Measurements from ENCODE around the gene FHL3. TPM values are rescaled to one million over a fixed set of nuclear protein-coding genes. Genes with fewer than 3 reads are reported as not detected.

FHL3 gene
- total and polyA plus RNA-seq, 2 donors (not counting 3 experiments of a cell fraction or from before 2014, with no cell fraction given), result 26.1 to 58.7 TPM

- Histone ChIP-seq H3K9me3 (replicated peaks; ENCODE audit: control insufficient read depth, insufficient read depth, low read length) (no peaks in the 10 kb centered on the region), H2AFZ (ENCODE audit: low read depth, low read length) (peak overlapping the region; percentile 79), H3K4me2 (ENCODE audit: insufficient read depth, low read length) (peak overlapping the region; percentile 60), H3K27me3 (ENCODE audit: control insufficient read depth in 2 of 2, insufficient read depth in 2 of 2, low read length in 2 of 2) (peaks cover 37 to 52% of the 10 kb centered on the region in 2 experiments), H3K79me2 (ENCODE audit: control insufficient read depth, insufficient read depth, low read length) (no peaks in the 10 kb centered on the region), H4K20me1 (replicated peaks; ENCODE audit: control insufficient read depth, extremely low read depth, insufficient read depth, low read length) (no peaks in the 10 kb centered on the region), H3K4me1 (ENCODE audit: control insufficient read depth, extremely low read depth, insufficient read depth, low read length) (peaks cover 7% of the 10 kb centered on the region), H3K4me3 (replicated peaks in 1 of 3; ENCODE audit: insufficient read depth in 1 of 3, low read depth in 1 of 3, low read length in 3 of 3) (peak overlapping the region in 2 of 3 experiments; percentile 28 to 37), H3K36me3 (ENCODE audit: control insufficient read depth in 2 of 2, extremely low read depth in 1 of 2, insufficient read depth in 2 of 2, low read length in 2 of 2) (no peaks in the 10 kb centered on the region), H3K9ac (replicated peaks; ENCODE audit: extremely low read depth, insufficient read depth, low read length) (no peak overlapping the region), H3K9me1 (replicated peaks; ENCODE audit: control insufficient read depth, extremely low read depth, insufficient read depth, low read length) (no peaks in the 10 kb centered on the region), H3K27ac (ENCODE audit: insufficient read depth, low read depth, low read length) (no peak overlapping the region)
- dilution Hi-C loops (cut with MboI; ENCODE audit: extremely low pct_ligation_motif_present, low sequenced_read_pairs), result no loop called here
- FAIRE-seq (no peak), DNase-seq (ENCODE audit: low read depth, low spot score) (no peak)
- ChIA-PET POLR2A (no interaction called here), CTCF (interaction anchor here (1.0 to 1.1 kb wide), 4 partner anchors 11 to 788 kb away, joined by 3 to 9 read pairs (median 4); no protein-coding TSS in a partner anchor)
- no TSS peak for BruUV-seq (replicated peaks)
- intact Hi-C loops (cut with micrococcal nuclease), result loop anchor here (1.0 to 5.0 kb wide), 2 partner anchors 18 to 90 kb away; no protein-coding TSS in a partner anchor
- TF ChIP-seq EZH2 (IDR thresholded peaks at IDR 0.05; ENCODE audit: borderline replicate concordance, low read depth, low read length, severe bottlenecking) (peak; percentile 69), CTCF (IDR thresholded peaks at IDR 0.05; ENCODE audit: extremely low read depth in 1 of 2, insufficient read depth in 1 of 2, low read depth in 1 of 2, low read length in 2 of 2) (no peak)
These were observed 42.4 kb upstream of the FHL3 start for GRCh38 chr1:38047603-38048141.

- H3K79me2 ChIP-seq (ENCODE audit: control insufficient read depth, insufficient read depth, low read length), result no peaks in the 10 kb centered on the region
- peaks cover 7% of the 10 kb centered on the region for H3K4me1 ChIP-seq (ENCODE audit: control insufficient read depth, extremely low read depth, insufficient read depth, low read length)
- no peak for TF ChIP-seq JUN (IDR thresholded peaks at IDR 0.05; ENCODE audit: borderline replicate concordance, insufficient read depth, insufficient read length, low read depth)
- TF ChIP-seq POLR2AphosphoS5 (IDR thresholded peaks at IDR 0.05; ENCODE audit: insufficient read depth, low read depth, low read length), result no peak
- no peak for TF ChIP-seq MYC (IDR thresholded peaks at IDR 0.05; ENCODE audit: low read depth, low read length)
- TF ChIP-seq GATA2 (IDR thresholded peaks at IDR 0.05; ENCODE audit: insufficient read depth, insufficient read length, low read depth, low read length), result no peak
- TF ChIP-seq EZH2 (IDR thresholded peaks at IDR 0.05; ENCODE audit: borderline replicate concordance, low read depth, low read length, severe bottlenecking), result no peak
- no peak for TF ChIP-seq FOS (IDR thresholded peaks at IDR 0.05; ENCODE audit: borderline replicate concordance, insufficient read depth, low read length)
- TF ChIP-seq POLR2A (IDR thresholded peaks at IDR 0.05; ENCODE audit: low read depth, low read length), result no peak
- no peak for TF ChIP-seq MAX (IDR thresholded peaks at IDR 0.05; ENCODE audit: insufficient read depth, insufficient read length)
- H3K36me3 ChIP-seq (ENCODE audit: control insufficient read depth in 2 of 2, extremely low read depth in 1 of 2, insufficient read depth in 2 of 2, low read length in 2 of 2), result no peaks in the 10 kb centered on the region
- no peaks in the 10 kb centered on the region for H3K9me1 ChIP-seq (replicated peaks; ENCODE audit: control insufficient read depth, extremely low read depth, insufficient read depth, low read length)
- no peaks in the 10 kb centered on the region for H3K9me3 ChIP-seq (replicated peaks; ENCODE audit: control insufficient read depth, insufficient read depth, low read length)
- no peaks in the 10 kb centered on the region for H4K20me1 ChIP-seq (replicated peaks; ENCODE audit: control insufficient read depth, extremely low read depth, insufficient read depth, low read length)
- peaks cover 43 to 58% of the 10 kb centered on the region in 2 experiments for H3K27me3 ChIP-seq (ENCODE audit: control insufficient read depth in 2 of 2, insufficient read depth in 2 of 2, low read length in 2 of 2)
- dilution Hi-C loops (cut with MboI; ENCODE audit: extremely low pct_ligation_motif_present, low sequenced_read_pairs), result no loop called here
- H2AFZ ChIP-seq (ENCODE audit: low read depth, low read length), result peak overlapping the region; percentile 79
- H3K4me2 ChIP-seq (ENCODE audit: insufficient read depth, low read length), result peak overlapping the region; percentile 60
- no peak overlapping the region for H3K27ac ChIP-seq (ENCODE audit: insufficient read depth, low read depth, low read length)
- peak overlapping the region; percentile 26 to 37 (median 28) for H3K4me3 ChIP-seq (replicated peaks in 1 of 3; ENCODE audit: insufficient read depth in 1 of 3, low read depth in 1 of 3, low read length in 3 of 3)
- BruUV-seq (replicated peaks), result no TSS peak
- H3K9ac ChIP-seq (replicated peaks; ENCODE audit: extremely low read depth, insufficient read depth, low read length), result no peak overlapping the region
- ChIA-PET POLR2A (no interaction called here), CTCF (interaction anchor here (0.7 to 2.4 kb wide), 9 partner anchors 10 to 827 kb away, joined by 3 to 12 read pairs (median 5); partner anchors contain the start of gene MYCBP)
- DNase-seq (ENCODE audit: low read depth, low spot score) (peak; percentile 71), FAIRE-seq (peak; percentile 21)
- intact Hi-C loops (cut with micrococcal nuclease), result loop anchor here (1.0 to 5.0 kb wide), 2 partner anchors 18 to 90 kb away; no protein-coding TSS in a partner anchor
These were observed 41.7 kb upstream of the FHL3 start for GRCh38 chr1:38046884-38047602.
